AML-193 (cell line): ENCODE measurements around the gene USP48.

Source experiments
- DNase-seq, 2 experiments: peaks; one replicate each; lab custom pipeline; 2025; lab: John Stamatoyannopoulos, UW

The USP48 gene

DNA sequence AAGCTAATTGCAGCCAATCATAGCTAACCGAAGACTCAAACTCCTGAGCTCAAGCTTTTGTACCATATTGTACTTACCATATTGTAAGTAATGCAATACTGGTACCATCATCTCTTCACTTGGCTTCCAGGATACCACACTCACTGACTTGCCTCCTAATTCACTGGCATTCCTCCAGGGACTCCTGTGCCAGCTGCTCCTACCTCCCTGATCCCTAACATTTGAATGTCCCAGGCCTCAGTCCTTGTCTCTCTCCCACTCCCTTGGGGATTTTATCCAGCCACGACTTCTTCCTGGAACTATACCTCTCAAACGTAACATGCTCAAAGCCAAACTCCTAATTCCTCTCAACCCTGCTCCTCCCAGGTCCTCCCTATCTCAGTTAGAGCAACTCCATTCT, 33.8 kb downstream of the USP48 start:
- DNase-seq = no peak

DNA sequence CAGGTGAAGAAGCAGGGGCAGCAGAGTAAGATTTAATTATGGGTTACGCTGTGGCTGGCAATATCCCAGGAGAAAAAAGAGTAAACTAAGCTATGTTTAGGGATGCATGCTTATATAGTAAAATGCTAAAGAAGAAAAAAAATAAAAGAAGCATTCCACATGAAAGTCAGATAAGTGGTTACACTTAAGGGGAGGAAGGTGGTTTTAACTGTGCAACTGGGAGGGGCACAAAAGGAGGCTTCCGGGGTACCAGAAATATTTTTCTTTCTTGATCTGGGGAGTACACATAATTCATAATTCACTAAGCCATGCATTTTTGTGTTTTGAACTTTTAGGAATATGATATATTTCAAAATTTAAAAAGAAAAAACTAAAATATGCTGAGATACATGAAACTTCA, 39.5 kb downstream of the USP48 start:
- no peak for DNase-seq

DNA sequence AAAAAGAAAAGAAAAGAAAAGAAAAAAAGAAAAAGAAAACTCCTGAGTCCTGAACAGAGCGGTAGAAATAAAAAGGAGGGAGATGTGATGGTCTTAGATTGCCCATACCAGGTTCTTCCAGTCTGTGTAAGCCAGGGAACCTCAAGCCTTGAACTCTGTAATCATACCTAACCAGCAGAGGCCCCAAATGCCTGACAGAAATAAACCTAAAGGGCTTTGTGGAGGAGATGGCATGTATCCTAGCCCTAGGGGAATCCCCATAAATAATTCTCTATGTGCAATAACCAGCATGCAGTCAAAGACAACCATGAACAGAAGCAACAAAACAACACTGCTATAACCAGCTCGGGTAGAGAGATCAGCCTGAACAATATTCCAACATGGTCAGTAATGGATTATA, 40.4 kb downstream of the USP48 start:
- no peak for DNase-seq

DNA sequence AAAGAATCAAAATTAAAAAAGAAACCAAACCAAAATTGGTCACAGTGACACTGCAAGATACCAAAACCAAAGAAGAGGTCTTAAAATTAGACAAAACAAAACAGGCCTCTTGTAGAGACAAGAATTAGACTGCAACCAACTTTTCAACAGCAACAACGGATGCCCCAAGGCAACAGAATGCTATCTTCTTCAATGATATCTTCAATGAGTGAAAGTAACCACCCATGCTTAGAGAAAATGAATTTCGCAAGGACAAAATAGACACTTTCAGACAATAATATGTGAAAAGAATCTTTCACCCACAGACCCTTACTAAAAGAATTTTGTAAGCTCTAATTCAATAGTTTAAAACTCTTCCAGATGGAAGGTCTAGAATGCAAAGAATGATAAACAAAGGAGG, 41.7 kb downstream of the USP48 start:
- DNase-seq = no peak

- DNase-seq = no peak
Observed at GRCh38 chr1:21736876-21737275, 46.1 kb downstream of the USP48 start.

- no peak for DNase-seq
Observed at GRCh38 chr1:21736011-21736410, 46.9 kb downstream of the USP48 start.

GRCh38 chr1:21734526-21734925, 48.4 kb downstream of the USP48 start:
- DNase-seq = no peak

GRCh38 chr1:21732664-21733063, 50.3 kb downstream of the USP48 start:
- DNase-seq = no peak

GRCh38 chr1:21725748-21726392, 57.1 kb downstream of the USP48 start:
- no peak for DNase-seq

DNA sequence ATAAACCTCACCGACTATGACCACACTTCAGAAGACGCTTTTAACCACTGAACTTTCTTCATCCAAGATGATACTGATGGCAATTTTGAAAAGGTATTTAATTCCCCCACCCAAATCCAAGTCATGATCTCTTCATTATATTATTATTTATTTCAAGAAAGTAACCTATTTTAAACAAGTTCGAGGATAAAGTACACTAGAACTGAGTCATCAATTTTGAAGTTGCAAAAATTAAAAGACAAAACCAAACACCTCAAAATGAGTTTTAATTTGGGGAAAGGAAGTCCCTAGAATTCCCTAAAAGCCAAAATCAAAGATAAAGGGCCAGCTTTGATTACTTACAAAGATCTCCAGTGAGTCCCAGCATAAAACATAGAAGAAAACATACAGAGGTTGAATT, 58.4 kb downstream of the USP48 start:
- DNase-seq = no peak

DNA sequence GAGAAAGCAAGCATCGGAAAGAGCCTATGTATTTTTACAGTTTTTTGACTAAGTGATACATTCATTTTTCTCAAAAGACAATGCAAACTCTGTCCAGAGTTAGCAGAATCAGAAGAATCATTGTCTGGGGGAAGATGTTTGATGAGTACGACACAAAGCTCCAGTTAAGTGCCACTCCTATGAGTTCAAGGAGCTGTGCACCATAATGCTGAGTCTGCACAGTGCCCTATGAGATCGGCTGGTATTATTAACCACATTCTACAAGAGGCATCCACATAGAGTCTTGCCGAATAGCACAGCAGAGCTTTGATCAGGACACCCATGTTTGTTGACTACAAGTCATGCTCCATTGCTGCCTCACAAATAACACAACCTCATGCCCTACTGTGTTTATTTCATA, 58.9 kb downstream of the USP48 start:
- no peak for DNase-seq

DNA sequence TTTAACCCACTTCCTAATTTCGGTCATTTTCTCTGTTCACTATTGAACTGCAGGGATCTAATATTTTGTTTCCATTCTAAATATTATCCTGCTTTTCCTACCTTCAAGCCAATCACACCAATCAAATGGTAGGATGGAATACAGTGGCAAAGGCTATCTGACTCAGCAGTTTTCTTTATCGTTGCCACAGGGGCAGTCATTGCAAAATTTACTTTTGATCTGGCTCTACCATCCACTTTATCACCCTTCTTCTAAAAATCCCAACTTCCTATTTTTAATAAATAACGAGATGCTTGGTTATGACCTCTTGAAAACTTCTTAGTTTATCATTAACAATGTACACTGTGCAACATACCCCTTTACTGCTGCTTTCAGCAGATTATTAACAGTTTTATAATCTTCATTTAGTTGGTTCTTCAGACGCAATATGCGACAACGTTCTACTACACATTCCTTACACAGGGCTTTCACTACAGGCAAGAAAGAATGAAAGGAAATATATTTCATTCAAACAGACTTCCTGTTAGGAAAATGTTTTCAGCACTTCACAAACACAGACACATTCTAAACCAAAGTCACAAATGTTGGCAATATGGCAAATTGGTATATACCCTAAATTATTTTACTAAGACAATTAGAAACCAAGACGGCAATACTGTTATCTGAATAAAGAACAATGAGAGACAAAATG, 61.5 kb downstream of the USP48 start:
- DNase-seq = no peak

GRCh38 chr1:21716169-21716568, 66.8 kb downstream of the USP48 start:
- no peak for DNase-seq

GRCh38 chr1:21707891-21708290, 75.1 kb downstream of the USP48 start:
- no peak for DNase-seq

DNA sequence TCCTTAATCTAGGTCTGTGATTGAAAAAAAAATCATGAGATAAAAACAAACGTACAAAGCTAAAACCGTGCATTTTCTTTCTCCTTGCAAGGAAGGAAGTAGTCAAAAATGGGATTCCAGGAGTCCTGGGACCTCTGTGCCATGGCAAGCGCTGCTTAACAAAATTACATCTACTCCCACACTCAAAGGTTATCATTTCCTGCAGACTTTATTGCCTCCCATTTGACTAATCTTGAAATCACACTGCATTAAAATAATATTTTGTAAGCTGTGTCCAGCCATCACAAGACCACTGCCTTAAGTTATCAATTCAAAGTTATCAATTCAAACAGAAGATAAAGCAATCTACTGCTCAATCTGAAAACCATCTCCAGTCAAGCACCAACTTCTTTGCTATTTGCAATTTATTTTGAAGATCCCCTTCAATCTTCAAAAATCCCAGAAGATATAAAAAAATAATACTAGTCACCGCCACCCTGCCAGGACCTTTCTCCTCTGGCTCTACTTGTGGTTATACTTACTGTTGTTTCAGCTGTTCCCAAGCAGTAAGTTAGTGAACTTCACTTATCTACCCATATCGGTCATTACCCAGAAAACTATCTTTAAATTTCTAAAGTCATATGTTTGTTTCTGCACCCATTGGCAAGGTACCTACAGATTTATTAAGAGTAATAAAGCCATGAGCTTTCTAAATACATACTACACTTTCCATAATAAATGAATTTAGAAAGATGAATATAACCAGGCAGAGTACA, 75.7 kb downstream of the USP48 start:
- DNase-seq = no peak

GRCh38 chr1:21706151-21706835, 76.7 kb downstream of the USP48 start:
- DNase-seq = peak; percentile 45 to 49

- no peak for DNase-seq
Observed at GRCh38 chr1:21705303-21705980, 77.5 kb downstream of the USP48 start.

DNA sequence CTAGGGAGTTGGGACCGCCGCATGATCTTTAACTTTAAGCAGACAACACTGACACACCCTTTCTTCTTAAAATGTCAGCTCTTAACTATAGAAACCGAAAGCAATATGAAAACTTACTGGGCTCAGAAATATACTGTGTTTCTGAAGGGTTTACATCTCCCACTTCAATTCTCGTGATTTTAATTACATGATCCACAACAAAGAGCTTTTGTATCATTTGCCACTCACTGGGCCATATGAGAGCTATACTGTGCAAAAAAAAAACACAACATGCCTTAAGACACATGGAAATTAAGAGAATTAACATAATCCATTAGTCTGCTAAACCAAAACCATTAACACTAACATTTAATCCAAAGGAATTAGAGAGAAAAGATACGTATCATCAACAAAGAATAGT, 78.8 kb downstream of the USP48 start:
- DNase-seq = no peak

- DNase-seq = peak; percentile 42 to 43
Observed at GRCh38 chr1:21703318-21703963, 79.5 kb downstream of the USP48 start.

DNA sequence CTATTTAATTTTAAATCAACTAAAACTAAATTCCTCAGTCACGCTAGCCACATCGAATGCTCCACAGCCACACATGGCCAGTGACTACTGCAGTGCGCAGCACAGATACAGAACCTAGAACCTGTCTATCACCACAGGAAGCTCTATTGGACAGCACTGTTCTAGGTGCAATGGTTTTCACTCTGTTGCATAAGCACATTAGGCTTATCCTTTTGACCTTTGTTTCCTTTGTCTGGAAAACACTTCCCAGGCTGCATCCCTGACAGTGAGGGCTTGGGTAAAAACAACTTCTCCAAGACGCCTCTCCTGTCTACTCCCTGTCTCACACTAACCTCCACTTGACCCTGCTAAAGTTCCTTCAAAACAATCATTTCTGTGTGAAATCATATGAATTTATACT, 80.2 kb downstream of the USP48 start:
- no peak for DNase-seq

GRCh38 chr1:21701401-21701800, 81.5 kb downstream of the USP48 start:
- DNase-seq = no peak

DNA sequence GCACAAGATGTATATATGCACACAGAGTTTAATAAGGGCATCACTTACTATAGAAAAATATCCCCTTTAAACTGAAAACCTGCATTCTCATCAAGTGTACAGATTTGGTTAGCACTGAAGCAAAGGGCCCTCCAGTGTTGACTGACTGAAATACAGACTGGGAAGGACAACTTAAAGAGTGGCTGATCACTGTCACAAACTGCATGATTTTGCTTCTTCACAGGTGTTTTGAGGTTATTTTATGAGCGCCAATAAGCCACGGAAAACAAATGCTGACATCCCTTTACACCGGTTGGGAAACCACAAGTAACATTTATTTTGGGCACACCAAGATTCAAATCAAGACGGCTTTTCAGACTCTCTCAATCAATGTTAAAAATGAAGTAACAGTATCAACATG, 82.9 kb downstream of the USP48 start:
- DNase-seq = no peak
